Measurements from ENCODE around the gene VIT.
A peak's percentile ranks its signal among the peaks of the same experiment; 100 is the strongest.

VIT gene

DNA sequence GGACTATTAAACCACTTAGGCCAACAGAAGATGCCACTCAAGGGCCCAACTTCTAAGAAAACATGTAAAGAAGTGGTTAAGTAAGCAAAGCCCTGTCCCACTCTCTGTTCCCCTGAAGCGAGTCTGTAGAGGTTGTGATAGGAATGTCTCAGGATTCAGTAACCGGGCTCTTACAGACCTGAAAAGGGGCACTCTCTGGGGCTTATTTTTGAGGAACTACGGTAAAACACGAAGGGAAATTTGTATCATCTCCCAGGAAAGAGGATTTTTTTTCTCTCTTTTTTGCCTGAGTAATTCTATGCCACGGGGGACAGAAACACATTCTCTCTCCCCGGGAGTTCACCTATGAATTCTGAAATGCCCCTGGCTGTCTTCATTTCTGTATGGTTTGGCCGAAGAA is 77.4 kb downstream of the VIT start:
- TF ChIP-seq, protein P1, sequence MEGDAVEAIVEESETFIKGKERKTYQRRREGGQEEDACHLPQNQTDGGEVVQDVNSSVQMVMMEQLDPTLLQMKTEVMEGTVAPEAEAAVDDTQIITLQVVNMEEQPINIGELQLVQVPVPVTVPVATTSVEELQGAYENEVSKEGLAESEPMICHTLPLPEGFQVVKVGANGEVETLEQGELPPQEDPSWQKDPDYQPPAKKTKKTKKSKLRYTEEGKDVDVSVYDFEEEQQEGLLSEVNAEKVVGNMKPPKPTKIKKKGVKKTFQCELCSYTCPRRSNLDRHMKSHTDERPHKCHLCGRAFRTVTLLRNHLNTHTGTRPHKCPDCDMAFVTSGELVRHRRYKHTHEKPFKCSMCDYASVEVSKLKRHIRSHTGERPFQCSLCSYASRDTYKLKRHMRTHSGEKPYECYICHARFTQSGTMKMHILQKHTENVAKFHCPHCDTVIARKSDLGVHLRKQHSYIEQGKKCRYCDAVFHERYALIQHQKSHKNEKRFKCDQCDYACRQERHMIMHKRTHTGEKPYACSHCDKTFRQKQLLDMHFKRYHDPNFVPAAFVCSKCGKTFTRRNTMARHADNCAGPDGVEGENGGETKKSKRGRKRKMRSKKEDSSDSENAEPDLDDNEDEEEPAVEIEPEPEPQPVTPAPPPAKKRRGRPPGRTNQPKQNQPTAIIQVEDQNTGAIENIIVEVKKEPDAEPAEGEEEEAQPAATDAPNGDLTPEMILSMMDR (IDR thresholded peaks at IDR 0.05) = no peak

GRCh38 chr2:36775261-36775660 is 78.8 kb downstream of the VIT start:
- TF ChIP-seq, protein P1 (IDR thresholded peaks at IDR 0.05) = no peak

DNA sequence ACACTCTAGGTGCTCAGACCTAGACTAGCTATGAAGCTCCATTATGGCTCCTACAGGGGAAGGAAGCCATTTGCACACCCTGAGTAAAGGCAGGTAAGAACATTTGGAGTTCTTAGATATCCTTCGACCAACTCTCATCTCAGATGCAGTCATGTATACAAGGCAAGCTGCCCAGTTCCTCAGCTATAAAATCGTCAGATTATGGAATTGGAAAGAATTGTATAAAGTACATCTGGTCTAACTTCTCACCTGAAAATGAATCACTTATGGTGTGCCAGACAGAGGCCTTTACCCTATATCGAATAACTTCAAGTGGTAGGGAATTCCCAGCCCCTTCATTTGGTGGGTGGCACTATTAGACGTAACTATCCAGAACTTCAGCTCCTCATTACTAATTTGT is 79.3 kb downstream of the VIT start:
- TF ChIP-seq, protein P1 (IDR thresholded peaks at IDR 0.05) = no peak

- TF ChIP-seq, protein P1 (IDR thresholded peaks at IDR 0.05) = no peak
Measured at GRCh38 chr2:36777272-36777671, 80.8 kb downstream of the VIT start.

DNA sequence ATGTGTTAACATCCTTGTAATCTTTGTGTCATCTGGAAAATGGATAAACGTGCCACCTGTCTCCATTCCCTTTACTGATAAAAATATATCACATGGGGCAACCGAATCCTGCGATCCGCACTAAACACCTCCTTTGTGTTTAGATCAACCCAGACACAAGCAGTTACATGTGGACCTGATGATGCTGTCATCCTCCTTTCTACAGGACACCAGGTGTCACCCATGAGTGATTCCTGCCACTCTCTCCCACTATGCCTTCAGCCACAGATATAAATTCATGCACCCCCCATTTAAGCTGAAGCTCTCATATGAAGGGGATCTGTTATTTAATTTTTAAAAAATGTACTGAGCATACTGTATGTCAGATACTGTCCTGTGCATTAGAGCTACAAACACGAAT is 81.3 kb downstream of the VIT start:
- TF ChIP-seq, protein P1 (IDR thresholded peaks at IDR 0.05) = no peak

DNA sequence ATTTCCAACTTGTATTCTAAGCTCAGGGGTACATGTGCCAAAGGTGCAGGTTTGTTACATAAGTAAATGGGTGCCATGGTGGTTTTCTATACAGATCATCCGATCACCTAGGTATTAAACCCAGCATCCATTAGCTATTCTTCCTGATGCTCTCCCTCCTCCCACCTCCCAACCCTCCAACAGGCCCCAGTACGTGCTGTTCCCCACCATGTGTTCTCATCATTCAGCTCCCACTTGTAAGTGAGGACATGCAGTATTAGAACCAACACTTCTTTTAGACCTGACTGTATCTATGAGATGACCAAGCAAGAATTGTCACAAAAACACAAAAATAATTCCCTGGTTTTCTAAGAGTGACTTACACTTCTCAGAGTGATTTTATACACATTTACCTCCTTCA is 83.0 kb downstream of the VIT start:
- TF ChIP-seq, protein P1 (IDR thresholded peaks at IDR 0.05) = no peak

DNA sequence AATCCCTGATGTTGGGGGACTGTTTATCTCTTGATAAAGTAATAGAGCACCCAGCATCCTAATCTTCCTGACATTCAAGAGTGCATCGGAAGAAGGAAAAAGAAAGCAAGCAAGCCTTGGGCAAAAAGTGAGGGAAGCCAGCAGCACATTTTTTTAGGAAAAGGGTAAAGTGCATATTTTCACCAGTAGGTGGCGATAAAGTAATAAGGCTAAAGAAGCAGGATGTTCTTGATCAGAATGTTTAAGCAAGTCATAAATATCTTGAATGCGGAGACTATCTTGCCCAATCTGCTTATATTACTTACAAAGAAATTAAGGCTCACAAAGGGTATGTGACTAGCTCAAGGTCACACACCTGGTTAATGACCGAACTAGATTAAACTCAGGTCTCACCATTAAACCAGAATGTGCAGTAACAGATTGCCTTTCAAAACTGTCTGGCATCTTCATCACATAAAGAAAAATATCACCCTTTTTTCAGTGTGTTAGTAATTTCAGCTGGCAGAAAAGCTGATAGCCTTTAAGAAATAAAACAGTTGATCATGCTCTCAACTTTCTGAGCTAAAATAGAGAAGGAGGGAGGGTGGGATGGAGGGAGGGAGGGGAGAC is 83.8 kb downstream of the VIT start:
- TF ChIP-seq, protein P1 (IDR thresholded peaks at IDR 0.05) = peak; percentile 62
